ENCODE data around the gene IL10. TPM values are rescaled to one million over a fixed set of nuclear protein-coding genes. Genes with fewer than 3 reads are reported as not detected.
"Not testable (repeated sequence)": the region's sequence is repeated elsewhere in the genome, so short reads cannot be mapped to it uniquely, and the experiment has no call there.

IL10 gene
- total RNA-seq, 1 donor from 2014 or later: not detected

GRCh38 chr1:206794294-206794908 is 22.1 kb upstream of the IL10 start:
- DNase-seq (ENCODE audit: extremely low read depth, low read depth, low spot score): no peak

DNA sequence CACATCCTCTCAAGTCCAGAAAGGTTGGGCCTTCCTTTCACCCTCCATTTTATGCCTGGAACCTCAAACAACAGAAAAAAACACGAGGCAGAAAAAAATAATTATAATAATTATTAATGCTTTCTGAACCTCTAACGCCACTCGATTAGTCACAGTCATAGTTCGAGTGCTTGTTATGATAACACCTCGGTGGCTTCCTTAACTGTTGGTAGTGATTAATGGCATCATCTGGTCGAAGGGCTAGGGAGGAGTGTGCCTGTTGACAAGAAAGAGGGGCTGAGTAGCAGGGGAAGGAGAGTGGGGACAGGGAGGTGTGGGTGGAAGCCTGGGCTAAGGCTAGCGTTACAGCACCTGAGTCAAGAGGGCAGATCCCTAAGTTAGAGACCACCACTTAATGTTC is 21.3 kb upstream of the IL10 start:
- no peak for DNase-seq (ENCODE audit: extremely low read depth, low read depth, low spot score)

DNA sequence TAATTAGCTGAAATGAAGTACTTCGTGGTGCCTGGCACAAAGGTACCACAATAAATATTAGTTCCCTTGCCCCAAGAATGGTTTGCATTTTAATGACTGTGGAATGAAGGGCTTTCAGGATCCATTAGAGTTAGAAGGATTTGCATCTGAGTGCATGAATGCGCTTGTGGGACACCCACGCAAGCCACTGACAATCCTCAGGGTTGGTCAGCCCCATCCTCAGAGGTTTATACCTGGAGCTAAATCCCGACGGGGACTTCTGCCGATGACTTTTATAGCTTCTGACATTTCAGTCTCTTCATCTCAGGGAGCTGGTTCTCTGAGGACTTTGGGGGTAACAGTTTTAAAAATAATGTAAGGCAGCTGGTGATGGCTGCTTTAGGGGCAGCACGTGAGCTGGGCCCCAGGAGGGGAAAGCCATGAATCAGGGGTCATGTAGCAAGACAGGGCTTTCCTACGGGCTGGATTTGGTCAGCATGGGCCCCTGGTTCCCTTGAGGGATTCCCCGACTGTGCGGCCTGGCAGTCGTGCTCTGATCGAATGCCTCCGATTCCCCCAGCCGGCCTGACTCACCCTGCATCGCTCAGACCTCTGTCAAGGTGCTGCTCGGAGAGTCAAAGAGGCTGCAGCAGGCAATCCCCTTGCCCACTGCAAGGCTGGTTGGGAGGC is 20.8 kb upstream of the IL10 start:
- no peak for DNase-seq (ENCODE audit: extremely low read depth, low read depth, low spot score)

DNA sequence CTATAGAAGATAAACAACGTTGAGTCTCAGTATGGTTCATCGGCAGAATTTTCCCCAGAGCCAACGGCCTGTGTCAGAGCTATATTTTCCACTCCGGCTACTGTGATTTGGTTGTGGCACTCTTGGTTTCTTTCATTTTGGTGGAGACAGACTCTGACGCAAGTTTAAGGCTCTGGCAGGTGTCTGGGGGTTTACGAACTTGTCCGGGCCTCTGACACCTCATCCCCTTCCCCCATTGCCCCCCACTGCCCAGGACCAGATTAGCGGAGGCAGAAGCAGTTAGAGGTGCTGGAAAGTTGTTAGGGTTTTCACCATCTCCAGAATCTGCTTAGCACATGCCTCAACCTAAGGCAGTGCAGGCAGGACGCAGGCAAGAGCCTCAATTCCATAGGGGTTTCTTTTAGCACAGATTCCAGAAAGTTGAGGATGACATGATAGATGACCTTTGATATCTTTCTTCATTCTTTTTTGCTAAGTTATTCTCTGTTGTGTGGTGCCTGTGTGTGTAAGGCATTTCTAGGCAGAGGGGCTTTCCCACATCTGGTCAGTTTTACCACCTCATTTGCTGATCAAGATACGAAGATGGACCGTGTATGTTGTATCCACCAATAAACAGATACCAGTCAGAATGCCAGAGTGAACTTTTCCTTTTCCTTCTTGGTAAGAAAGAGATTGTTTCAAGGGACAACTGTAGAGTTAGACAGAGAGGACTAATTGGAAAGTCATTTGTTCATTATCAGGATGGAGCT is 18.4 kb upstream of the IL10 start:
- DNase-seq (ENCODE audit: extremely low read depth, low read depth, low spot score): no peak

- no peak for DNase-seq (ENCODE audit: extremely low read depth, low read depth, low spot score)
Observed at GRCh38 chr1:206788487-206789050, 16.3 kb upstream of the IL10 start.

GRCh38 chr1:206787891-206788290 is 15.6 kb upstream of the IL10 start:
- no peak for DNase-seq (ENCODE audit: extremely low read depth, low read depth, low spot score)

DNA sequence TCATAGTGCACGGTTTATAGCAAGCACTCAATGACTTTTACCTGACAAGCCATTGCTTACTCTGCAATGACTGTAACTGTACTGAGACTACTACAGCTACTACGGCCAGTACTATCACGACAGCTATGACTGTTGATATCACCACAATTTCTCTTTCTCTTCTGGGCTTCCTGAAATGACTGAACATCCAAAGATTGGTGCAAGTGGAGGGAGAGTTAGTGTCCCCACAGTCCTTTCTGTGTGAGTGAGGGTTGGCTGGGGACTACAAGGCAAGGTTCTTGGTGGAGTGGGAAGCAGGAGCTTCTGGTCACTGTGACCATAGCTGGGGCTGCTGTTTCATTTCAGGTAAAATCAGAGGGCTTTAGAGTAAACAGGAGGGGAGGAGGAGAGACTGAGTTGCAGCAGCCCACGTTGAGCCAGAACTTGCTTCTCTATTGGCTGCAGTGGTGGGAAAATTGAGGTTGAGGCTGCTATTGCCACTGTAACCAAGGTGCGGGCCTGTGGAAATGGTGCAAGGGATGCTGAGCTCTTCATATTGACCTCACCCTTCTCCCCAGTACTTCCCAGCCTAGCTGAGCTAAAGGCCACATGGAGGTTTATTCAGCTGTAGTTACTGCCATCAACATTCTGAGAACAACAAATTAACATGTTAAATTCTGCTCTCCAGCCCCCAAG is 14.1 kb upstream of the IL10 start:
- DNase-seq (ENCODE audit: extremely low read depth, low read depth, low spot score): no peak

DNA sequence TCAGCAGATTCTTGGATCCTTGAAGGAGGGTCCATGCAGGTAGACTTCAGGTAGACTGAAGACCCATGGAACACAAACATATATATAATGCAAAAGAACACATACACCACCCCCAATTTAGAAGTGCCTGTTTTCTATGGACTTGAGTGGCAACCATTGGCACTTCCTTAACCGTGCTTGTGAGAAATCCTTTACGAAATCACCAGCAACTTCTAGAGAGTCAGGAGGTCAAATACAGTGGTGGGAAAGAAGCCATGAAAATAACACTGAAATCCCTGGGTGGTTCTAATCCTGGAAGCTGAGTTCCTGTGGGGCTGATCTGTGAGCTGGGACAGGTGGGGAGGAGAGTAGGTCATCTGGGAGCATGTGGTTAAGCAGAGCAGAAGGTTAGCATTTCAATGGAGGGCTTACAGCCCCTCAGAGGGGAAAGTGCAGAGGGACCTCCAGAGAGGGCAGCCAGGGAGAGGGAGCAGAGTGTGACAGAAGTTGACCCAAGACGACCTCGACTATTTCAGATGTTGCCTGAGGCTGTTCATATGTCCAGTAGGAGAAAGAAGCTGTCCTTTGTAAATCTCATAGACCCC is 13.0 kb upstream of the IL10 start:
- DNase-seq (ENCODE audit: extremely low read depth, low read depth, low spot score): no peak

DNA sequence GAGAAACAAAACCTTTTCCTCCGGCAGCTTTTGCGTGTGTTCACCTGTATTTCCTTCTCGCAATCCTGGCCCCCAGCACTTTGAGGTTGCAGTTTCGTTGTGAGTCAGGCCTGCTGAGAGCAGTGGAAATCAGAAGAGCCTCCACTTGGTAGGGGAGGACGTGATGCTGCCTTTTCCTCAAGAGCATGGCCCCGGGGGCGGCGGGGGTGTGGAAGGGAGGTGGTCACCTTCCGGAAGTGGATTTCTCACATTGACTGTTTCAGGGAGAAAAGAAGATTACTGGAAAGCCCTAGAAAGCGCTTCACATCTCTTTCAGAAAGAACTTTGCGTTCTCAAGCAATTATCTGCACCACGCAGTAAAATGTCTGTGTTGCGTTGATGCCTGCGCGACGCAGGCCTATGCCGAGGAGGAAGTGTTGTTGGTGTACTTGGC is 12.2 kb upstream of the IL10 start:
- no peak for DNase-seq (ENCODE audit: extremely low read depth, low read depth, low spot score)

GRCh38 chr1:206783506-206783905 is 11.2 kb upstream of the IL10 start:
- DNase-seq (ENCODE audit: extremely low read depth, low read depth, low spot score): no peak

DNA sequence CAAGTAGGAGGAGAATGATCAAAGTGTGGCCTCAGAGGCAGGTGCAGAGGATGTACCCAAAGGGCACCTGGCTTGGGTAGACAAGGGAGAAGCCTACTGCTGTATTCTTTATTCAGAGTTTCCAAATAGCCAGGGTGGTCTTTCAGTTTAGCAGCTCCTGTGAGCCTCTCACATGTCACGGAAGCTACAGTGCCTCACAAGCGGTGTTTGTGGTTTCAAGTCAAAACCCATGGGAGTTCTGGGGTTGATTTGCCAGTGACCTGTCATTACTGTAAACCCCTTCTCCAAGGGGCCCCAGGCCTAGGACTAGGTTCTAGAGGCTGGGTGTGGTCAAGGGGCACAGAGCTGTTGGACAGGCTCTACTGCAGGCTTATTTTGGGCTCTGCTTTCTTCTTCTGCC is 10.2 kb upstream of the IL10 start:
- no peak for DNase-seq (ENCODE audit: extremely low read depth, low read depth, low spot score)

DNA sequence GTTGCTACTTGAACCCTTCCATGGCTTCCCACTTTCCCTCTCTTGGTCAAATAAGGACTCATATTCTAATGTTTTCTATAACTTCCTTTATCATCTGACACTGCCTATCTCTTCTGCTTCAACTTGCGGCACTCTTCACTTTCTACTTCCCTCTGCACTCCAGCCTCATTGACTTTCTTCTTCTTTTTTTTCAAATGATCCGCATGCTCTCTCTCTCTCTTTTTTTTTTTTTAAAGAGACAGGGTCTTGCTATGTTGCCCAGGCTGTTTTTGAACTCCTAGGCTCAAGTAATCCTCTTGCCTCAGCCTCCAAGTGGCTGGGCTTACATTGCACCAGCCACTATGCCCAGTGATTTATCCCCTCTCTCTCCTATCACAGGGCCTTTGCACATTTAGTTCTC is 7.3 kb upstream of the IL10 start:
- no peak for DNase-seq (ENCODE audit: extremely low read depth, low read depth, low spot score)

DNA sequence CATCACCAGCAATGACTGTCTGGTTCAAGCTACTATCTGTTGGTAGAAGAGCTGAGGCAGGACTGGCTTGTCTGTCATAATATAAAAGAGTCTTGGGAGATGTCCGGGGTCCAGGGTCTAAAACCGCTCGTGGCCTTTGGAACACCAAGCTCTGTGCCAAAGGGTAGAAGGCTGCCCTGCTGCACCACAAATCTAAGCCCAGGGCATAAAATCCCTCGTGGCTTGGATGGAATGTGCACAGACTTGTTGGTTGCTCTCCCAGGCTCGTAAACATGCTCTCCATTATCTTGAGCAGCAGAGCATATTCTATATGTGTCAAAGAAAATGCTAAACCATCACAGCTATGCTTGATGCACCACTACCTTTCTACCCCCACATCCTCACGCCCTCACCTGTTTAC is 6.6 kb upstream of the IL10 start:
- DNase-seq (ENCODE audit: extremely low read depth, low read depth, low spot score): not testable (repeated sequence)

GRCh38 chr1:206778031-206778430 is 5.7 kb upstream of the IL10 start:
- no peak for DNase-seq (ENCODE audit: extremely low read depth, low read depth, low spot score)

DNA sequence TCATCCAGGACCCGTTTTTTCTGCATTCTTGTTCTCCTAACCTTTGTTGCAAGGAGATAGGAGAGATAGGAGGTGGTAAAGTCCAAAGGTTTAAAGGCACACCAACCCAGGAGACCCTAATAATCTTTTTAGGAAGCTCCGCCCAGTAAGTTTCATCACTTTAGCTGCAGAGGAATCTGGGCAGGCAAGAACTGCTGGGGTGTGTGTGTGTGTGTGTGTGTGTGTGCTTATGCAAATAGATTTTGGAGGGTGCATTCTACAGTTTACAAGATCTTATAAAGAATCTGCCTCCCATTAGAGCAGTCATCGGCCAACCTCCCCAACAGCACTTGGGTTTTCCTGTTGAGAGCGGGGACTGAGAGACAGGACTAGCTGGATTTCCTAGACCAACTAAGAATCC is 3.9 kb upstream of the IL10 start:
- no peak for DNase-seq (ENCODE audit: extremely low read depth, low read depth, low spot score)

- DNase-seq (ENCODE audit: extremely low read depth, low read depth, low spot score): no peak
Observed at GRCh38 chr1:206774093-206774492, 1.8 kb upstream of the IL10 start.

DNA sequence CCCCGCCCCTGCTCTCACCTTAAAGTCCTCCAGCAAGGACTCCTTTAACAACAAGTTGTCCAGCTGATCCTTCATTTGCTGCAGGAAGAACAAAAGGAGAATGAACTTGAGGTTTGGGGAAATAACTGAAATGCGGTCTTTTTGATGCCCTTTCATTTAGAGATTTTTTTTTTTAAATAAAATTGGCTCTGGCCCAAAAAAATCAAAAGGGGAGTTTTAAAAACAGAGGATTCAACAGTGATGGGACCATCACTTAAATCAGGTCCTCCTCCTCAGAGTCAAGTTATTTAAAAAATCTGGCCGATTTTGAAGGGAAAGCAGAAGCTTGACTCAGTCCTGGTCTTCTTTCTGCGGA is 979 bp downstream of the IL10 start:
- no peak for DNase-seq (ENCODE audit: extremely low read depth, low read depth, low spot score)

DNA sequence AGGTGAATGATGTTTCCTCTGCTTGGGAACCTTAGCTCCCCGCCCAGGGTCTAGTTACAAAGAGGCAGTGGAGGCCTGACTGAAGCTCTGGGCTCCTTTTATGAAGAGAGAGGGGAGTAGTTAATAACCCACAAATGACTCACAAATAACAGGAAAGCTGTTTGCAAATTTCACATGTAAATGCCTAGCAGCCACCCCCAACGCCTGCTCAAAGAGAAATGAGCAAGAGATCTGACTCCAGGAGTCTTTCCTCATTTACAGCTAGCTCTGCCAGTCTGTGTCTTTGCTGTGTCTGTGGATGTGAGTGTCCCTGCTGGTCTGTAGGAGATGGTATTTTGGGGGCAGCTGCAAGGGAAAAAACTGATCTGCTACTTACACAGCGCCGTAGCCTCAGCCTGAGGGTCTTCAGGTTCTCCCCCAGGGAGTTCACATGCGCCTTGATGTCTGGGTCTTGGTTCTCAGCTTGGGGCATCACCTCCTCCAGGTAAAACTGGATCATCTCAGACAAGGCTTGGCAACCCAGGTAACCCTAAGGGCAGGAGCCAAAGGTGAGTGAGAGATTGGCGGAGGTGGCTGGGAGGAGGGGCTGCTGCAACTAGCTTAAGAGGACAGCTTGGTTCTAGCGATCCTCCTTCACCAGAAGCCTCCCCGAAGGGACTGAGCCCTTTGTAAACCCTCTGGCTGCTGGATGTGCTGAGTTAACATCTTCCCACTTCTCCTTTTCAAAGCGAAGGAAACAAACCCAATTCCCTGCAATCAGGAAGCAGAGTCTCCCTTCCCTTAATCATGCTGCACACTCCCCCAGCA is 1.6 kb downstream of the IL10 start, which contains the start of gene IL19:
IL19 (plus strand) TSS at position 243 of the 807 bp plus-strand sequence. CDS start 65,890 bp downstream, outside the sequence.
- DNase-seq (ENCODE audit: extremely low read depth, low read depth, low spot score): no peak

DNA sequence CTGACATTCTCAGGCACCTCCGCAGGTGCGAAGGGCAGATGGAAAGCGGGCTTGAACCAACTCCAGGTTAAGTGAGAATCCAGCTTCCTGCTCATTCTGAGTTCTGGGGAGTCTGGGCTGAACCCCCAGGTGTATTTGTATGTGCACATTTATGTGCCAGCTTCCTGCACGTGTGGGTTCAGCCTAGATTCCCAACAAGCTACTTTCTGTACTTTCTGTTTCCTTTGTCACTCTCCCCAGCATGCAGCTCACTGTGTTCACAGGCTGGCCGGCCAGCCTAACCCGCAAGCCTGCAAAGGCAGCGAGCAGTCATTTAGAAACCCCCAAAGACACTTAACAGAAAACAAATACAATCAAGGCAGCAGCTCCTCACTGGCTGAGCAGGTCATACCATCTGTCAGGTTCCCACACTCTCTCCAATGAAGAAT is 3.0 kb downstream of the IL10 start:
- DNase-seq (ENCODE audit: extremely low read depth, low read depth, low spot score): no peak

Data from glomerular endothelial cell (primary cell).